WTC11 (cell line): Measurements from ENCODE around the gene GPATCH11. TPM values are rescaled to one million over a fixed set of nuclear protein-coding genes. Genes with fewer than 3 reads are reported as not detected.

Experiments
- ATAC-seq: fragments of 200-7000 bp; cut with Tn5 transposase; 2 replicates; pipeline ENCODE4 v1.10.0; 2021; ENCODE audit warnings: mild to moderate bottlenecking, moderate library complexity
- CTCF ChIA-PET: fragments of 300-600 bp; sonication (Branson Sonifier 250); formaldehyde crosslinking; loops from one replicate; lab custom pipeline; 2021; ENCODE audit warnings: antibody characterized with exemption; lab: Charles Lee
- POLR2A ChIA-PET: fragments of 350-600 bp; sonication (Branson Sonifier 250); formaldehyde crosslinking; loops from one replicate; lab custom pipeline; 2021; ENCODE audit warnings: antibody characterized with exemption; lab: Charles Lee
- DNase-seq: peaks from one replicate; pipeline ENCODE4 v3.0.0; 2021; ENCODE audit warnings: low spot score
- H3K27ac Mint-ChIP-seq: 2 replicates; pipeline ENCODE4 v1.8.0; 2021; ENCODE audit warnings: mixed read lengths
- H3K27me3 Mint-ChIP-seq: 2 replicates; pipeline ENCODE4 v1.8.0; 2021; ENCODE audit warnings: low read depth, mild to moderate bottlenecking, moderate library complexity, mixed read lengths
- H3K36me3 Mint-ChIP-seq: 2 replicates; pipeline ENCODE4 v1.8.0; 2021; ENCODE audit warnings: mixed read lengths
- H3K4me1 Mint-ChIP-seq: 2 replicates; pipeline ENCODE4 v1.8.0; 2022; ENCODE audit warnings: mixed read lengths
- H3K4me3 Mint-ChIP-seq: 2 replicates; pipeline ENCODE4 v1.8.0; 2021; ENCODE audit warnings: mild to moderate bottlenecking, moderate library complexity, mixed read lengths
- H3K9me3 Mint-ChIP-seq: 2 replicates; pipeline ENCODE4 v1.8.0; 2021; ENCODE audit warnings: mixed read lengths
- ATF1 ChIP-seq: sonication (generic); formaldehyde crosslinking; IDR thresholded peaks from 2 replicates; pipeline ENCODE4 v1.8.1; 2023; ENCODE audit warnings: mild to moderate bottlenecking, moderate library complexity, missing genetic modification reagents
- CREM ChIP-seq: sonication (generic); formaldehyde crosslinking; IDR thresholded peaks from 2 replicates; pipeline ENCODE4 v1.8.1; 2022; ENCODE audit warnings: mild to moderate bottlenecking, missing genetic modification reagents, moderate library complexity
- E2F5 ChIP-seq: sonication (generic); formaldehyde crosslinking; IDR thresholded peaks from 2 replicates; pipeline ENCODE4 v1.8.1; 2022; ENCODE audit warnings: mild to moderate bottlenecking, moderate library complexity, missing genetic modification reagents
- ESRRA ChIP-seq: sonication (generic); formaldehyde crosslinking; IDR thresholded peaks from 2 replicates; pipeline ENCODE4 v1.8.1; 2022; ENCODE audit warnings: mild to moderate bottlenecking, missing genetic modification reagents, borderline replicate concordance
- FOXK1 ChIP-seq: sonication (generic); formaldehyde crosslinking; IDR thresholded peaks from 2 replicates; pipeline ENCODE4 v1.8.0; 2022; ENCODE audit warnings: mild to moderate bottlenecking, moderate library complexity, missing genetic modification reagents
- FOXP1 ChIP-seq: sonication (generic); formaldehyde crosslinking; IDR thresholded peaks from 2 replicates; pipeline ENCODE4 v1.8.0; 2022; ENCODE audit warnings: missing genetic modification reagents, mild to moderate bottlenecking, moderate library complexity, borderline replicate concordance
- GTF2I ChIP-seq: fragments of 250-450 bp; sonication (Bioruptor Pico); conservative IDR thresholded peaks from 2 replicates; pipeline ENCODE4 v1.4.0; 2021; ENCODE audit warnings: mild to moderate bottlenecking
- HMGA2 ChIP-seq: fragments of 250-450 bp; sonication (Bioruptor Pico); IDR thresholded peaks from 2 replicates; pipeline ENCODE4 v1.4.0; 2021; ENCODE audit warnings: mild to moderate bottlenecking, moderate library complexity
- JUN ChIP-seq: sonication (generic); formaldehyde crosslinking; IDR thresholded peaks from 2 replicates; pipeline ENCODE4 v1.8.0; 2023; ENCODE audit warnings: mild to moderate bottlenecking, missing genetic modification reagents
- MAX ChIP-seq: sonication (generic); formaldehyde crosslinking; IDR thresholded peaks from 2 replicates; pipeline ENCODE4 v1.8.0; 2022; ENCODE audit warnings: mild to moderate bottlenecking, missing genetic modification reagents
- NFE2L1 ChIP-seq: sonication (generic); formaldehyde crosslinking; IDR thresholded peaks from 2 replicates; pipeline ENCODE4 v1.8.1; 2023; ENCODE audit warnings: missing genetic modification reagents
- NR1H2 ChIP-seq: sonication (generic); formaldehyde crosslinking; IDR thresholded peaks from 2 replicates; pipeline ENCODE4 v1.9.0; 2021; ENCODE audit warnings: mild to moderate bottlenecking, moderate library complexity, missing genetic modification reagents
- SMAD3 ChIP-seq: sonication (generic); formaldehyde crosslinking; IDR thresholded peaks from 2 replicates; pipeline ENCODE4 v1.8.0; 2022; ENCODE audit warnings: missing genetic modification reagents, mild to moderate bottlenecking, borderline replicate concordance
- SMAD4 ChIP-seq: sonication (generic); formaldehyde crosslinking; IDR thresholded peaks from 2 replicates; pipeline ENCODE4 v1.8.0; 2022; ENCODE audit warnings: mild to moderate bottlenecking, missing genetic modification reagents
- SOX15 ChIP-seq: fragments of 250-450 bp; sonication (Bioruptor Pico); IDR thresholded peaks from 2 replicates; pipeline ENCODE4 v1.9.0; 2021; ENCODE audit warnings: mild to moderate bottlenecking
- ZBTB21 ChIP-seq: sonication (generic); formaldehyde crosslinking; IDR thresholded peaks from 2 replicates; pipeline ENCODE4 v1.8.1; 2023; ENCODE audit warnings: mild to moderate bottlenecking, missing genetic modification reagents, borderline replicate concordance
- ZNF512 ChIP-seq: sonication (generic); formaldehyde crosslinking; IDR thresholded peaks from 2 replicates; pipeline ENCODE4 v1.8.1; 2022; ENCODE audit warnings: missing genetic modification reagents, borderline replicate concordance
- total RNA-seq: library from RNA; stranded (reverse); gene quantifications from 3 replicates; pipeline ENCODE4 v1.2.3, GENCODE V29; 2021
- TF ChIP-seq, protein P1 (sequence below): sonication (generic); formaldehyde crosslinking; IDR thresholded peaks from 2 replicates; pipeline ENCODE4 v1.8.0; 2023; ENCODE audit warnings: mild to moderate bottlenecking, missing genetic modification reagents
- TF ChIP-seq, protein P2 (sequence below): sonication (generic); formaldehyde crosslinking; IDR thresholded peaks from 2 replicates; pipeline ENCODE4 v1.8.1; 2022; ENCODE audit warnings: mild to moderate bottlenecking, missing genetic modification reagents, moderate library complexity, borderline replicate concordance
- TF ChIP-seq, protein P3 (sequence below): sonication (generic); formaldehyde crosslinking; IDR thresholded peaks from 2 replicates; pipeline ENCODE4 v1.8.1; 2023; ENCODE audit warnings: mild to moderate bottlenecking, missing genetic modification reagents, moderate library complexity
- TF ChIP-seq, protein P4 (sequence below): fragments of 250-450 bp; sonication (Bioruptor Pico); IDR thresholded peaks from 2 replicates; pipeline ENCODE4 v1.9.0; 2021; ENCODE audit warnings: mild to moderate bottlenecking
- TF ChIP-seq, protein P5 (sequence below): sonication (generic); formaldehyde crosslinking; conservative IDR thresholded peaks from 2 replicates; pipeline ENCODE4 v1.8.1; 2022; ENCODE audit warnings: mild to moderate bottlenecking, missing genetic modification reagents

The GPATCH11 gene
- total RNA-seq, 1 experiment from 2014 or later: 3.5 TPM

DNA sequence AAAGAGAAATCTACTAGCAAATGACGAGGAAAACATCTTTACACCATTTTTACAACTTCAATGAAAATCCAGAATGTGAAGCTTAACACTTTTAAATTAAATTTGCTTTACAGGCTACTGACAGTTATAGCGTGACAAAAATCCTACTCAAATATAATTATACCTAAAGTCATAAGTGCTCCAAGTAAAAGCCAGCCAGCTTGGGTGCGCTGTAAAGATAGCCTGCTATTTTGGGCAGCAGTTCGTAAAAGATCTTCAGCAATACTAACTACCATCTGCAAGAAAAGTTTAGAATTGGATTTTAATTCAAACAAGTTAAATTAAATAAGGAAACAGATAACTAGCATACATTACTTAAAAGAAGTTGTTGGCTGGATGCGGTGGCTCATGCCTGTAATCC lies 22.5 kb upstream of the GPATCH11 start:
- TF ChIP-seq, protein P1, sequence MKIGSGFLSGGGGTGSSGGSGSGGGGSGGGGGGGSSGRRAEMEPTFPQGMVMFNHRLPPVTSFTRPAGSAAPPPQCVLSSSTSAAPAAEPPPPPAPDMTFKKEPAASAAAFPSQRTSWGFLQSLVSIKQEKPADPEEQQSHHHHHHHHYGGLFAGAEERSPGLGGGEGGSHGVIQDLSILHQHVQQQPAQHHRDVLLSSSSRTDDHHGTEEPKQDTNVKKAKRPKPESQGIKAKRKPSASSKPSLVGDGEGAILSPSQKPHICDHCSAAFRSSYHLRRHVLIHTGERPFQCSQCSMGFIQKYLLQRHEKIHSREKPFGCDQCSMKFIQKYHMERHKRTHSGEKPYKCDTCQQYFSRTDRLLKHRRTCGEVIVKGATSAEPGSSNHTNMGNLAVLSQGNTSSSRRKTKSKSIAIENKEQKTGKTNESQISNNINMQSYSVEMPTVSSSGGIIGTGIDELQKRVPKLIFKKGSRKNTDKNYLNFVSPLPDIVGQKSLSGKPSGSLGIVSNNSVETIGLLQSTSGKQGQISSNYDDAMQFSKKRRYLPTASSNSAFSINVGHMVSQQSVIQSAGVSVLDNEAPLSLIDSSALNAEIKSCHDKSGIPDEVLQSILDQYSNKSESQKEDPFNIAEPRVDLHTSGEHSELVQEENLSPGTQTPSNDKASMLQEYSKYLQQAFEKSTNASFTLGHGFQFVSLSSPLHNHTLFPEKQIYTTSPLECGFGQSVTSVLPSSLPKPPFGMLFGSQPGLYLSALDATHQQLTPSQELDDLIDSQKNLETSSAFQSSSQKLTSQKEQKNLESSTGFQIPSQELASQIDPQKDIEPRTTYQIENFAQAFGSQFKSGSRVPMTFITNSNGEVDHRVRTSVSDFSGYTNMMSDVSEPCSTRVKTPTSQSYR: no peak
- TF ChIP-seq NFE2L1 (CRISPR knock-in tag) (no peak), GTF2I (CRISPR knock-in tag) (no peak), SMAD3 (CRISPR knock-in tag) (no peak)
- TF ChIP-seq, protein P2, sequence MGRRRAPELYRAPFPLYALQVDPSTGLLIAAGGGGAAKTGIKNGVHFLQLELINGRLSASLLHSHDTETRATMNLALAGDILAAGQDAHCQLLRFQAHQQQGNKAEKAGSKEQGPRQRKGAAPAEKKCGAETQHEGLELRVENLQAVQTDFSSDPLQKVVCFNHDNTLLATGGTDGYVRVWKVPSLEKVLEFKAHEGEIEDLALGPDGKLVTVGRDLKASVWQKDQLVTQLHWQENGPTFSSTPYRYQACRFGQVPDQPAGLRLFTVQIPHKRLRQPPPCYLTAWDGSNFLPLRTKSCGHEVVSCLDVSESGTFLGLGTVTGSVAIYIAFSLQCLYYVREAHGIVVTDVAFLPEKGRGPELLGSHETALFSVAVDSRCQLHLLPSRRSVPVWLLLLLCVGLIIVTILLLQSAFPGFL: no peak
- H3K4me3 Mint-ChIP-seq: no peak overlapping the region
- no peaks in the 10 kb centered on the region for H3K9me3 Mint-ChIP-seq
- H3K4me1 Mint-ChIP-seq: no peaks in the 10 kb centered on the region
- ChIA-PET CTCF (no interaction called here), POLR2A (no interaction called here)
- H3K27me3 Mint-ChIP-seq: no peaks in the 10 kb centered on the region
- no peak for ATAC-seq
- DNase-seq: no peak
- no peak overlapping the region; the same call in 1 of the 2 replicates for H3K27ac Mint-ChIP-seq
- peaks cover 8% of the 10 kb centered on the region for H3K36me3 Mint-ChIP-seq

GRCh38 chr2:37068686-37069085 lies 15.6 kb upstream of the GPATCH11 start:
- no peak for ATAC-seq
- H3K27ac Mint-ChIP-seq: no peak overlapping the region
- DNase-seq: no peak
- H3K4me3 Mint-ChIP-seq: no peak overlapping the region
- H3K27me3 Mint-ChIP-seq: no peaks in the 10 kb centered on the region
- peaks cover 7% of the 10 kb centered on the region for H3K36me3 Mint-ChIP-seq
- TF ChIP-seq FOXP1 (CRISPR knock-in tag) (no peak), ESRRA (CRISPR knock-in tag) (no peak)
- peaks cover 3% of the 10 kb centered on the region for H3K9me3 Mint-ChIP-seq
- ChIA-PET POLR2A (no interaction called here), CTCF (no interaction called here)
- no peaks in the 10 kb centered on the region for H3K4me1 Mint-ChIP-seq

DNA sequence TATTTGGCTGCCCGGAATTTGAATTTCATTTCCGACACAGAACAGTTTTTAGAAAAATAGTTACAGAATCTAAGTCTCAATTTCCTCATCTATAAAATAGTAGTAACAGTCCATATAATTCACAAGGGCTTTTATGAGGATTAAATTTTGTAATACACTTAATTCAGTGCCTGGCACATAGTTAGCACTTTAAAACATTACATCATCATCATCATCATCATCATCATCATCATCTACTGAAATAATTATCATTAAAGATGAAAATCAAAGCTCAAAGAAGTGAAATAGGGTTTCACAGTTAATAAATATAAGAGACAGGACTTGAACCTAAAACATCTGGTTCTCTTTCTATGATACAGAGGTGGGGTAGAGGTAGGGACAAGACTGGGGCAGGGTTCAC lies 13.4 kb upstream of the GPATCH11 start:
- no peaks in the 10 kb centered on the region for H3K4me1 Mint-ChIP-seq
- TF ChIP-seq ATF1 (CRISPR knock-in tag) (no peak), SOX15 (CRISPR knock-in tag) (no peak), CREM (no peak), NR1H2 (no peak), MAX (CRISPR knock-in tag) (no peak), ZNF512 (no peak), HMGA2 (CRISPR knock-in tag) (no peak), JUN (CRISPR knock-in tag) (no peak), SMAD4 (CRISPR knock-in tag) (no peak), E2F5 (CRISPR knock-in tag) (no peak), ESRRA (CRISPR knock-in tag) (no peak), FOXK1 (CRISPR knock-in tag) (no peak), ZBTB21 (no peak), FOXP1 (CRISPR knock-in tag) (no peak)
- TF ChIP-seq, protein P3, sequence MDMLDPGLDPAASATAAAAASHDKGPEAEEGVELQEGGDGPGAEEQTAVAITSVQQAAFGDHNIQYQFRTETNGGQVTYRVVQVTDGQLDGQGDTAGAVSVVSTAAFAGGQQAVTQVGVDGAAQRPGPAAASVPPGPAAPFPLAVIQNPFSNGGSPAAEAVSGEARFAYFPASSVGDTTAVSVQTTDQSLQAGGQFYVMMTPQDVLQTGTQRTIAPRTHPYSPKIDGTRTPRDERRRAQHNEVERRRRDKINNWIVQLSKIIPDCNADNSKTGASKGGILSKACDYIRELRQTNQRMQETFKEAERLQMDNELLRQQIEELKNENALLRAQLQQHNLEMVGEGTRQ (CRISPR knock-in tag): no peak
- TF ChIP-seq, protein P4, sequence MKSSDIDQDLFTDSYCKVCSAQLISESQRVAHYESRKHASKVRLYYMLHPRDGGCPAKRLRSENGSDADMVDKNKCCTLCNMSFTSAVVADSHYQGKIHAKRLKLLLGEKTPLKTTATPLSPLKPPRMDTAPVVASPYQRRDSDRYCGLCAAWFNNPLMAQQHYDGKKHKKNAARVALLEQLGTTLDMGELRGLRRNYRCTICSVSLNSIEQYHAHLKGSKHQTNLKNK (CRISPR knock-in tag): no peak
- TF ChIP-seq, protein P5, sequence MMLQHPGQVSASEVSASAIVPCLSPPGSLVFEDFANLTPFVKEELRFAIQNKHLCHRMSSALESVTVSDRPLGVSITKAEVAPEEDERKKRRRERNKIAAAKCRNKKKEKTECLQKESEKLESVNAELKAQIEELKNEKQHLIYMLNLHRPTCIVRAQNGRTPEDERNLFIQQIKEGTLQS (CRISPR knock-in tag): no peak
- POLR2A ChIA-PET: no interaction called here
- H3K4me3 Mint-ChIP-seq: no peak overlapping the region
- no peaks in the 10 kb centered on the region for H3K27me3 Mint-ChIP-seq
- no peak overlapping the region for H3K27ac Mint-ChIP-seq
- H3K36me3 Mint-ChIP-seq: peaks cover 20% of the 10 kb centered on the region
- CTCF ChIA-PET: no interaction called here
- DNase-seq (no peak), ATAC-seq (no peak)
- H3K9me3 Mint-ChIP-seq: peaks cover 13% of the 10 kb centered on the region
